ENCODE measurements around the gene AFAP1L1.

DNA sequence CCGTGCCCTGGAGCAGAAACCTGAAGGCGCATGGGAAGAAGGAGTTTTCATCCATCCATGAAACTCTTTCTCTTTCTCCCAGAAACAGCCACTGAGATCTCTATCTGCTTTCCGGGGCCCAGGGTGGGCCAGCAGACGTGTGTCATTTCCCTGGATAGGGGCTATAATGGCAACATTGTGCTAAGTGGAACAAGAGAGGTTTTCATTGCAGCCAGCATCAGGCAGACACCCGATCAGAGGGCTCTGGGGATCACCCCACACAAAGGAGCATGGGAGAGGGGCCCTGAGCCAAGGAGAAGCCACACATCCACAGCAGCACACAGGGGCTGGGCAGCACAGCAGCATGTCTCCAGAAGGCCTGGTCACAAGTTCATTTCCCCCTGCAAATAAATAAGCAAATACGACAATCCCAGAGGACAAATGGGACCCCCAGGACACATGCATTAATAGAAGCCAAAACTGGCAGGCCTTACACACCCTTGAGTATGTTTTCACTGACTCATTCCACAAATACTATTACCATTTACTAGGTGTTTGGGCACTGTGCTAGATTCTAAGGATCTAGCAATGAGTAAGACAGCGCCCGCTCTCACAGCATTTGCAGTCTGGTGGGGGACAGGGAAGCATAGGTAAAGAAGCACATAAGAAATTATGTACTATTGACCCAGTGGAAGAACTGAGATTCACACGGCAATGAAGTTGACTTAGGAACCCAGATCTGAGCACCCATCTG, 4.3 kb upstream of the AFAP1L1 start:
- TF ChIP-seq, protein P1, sequence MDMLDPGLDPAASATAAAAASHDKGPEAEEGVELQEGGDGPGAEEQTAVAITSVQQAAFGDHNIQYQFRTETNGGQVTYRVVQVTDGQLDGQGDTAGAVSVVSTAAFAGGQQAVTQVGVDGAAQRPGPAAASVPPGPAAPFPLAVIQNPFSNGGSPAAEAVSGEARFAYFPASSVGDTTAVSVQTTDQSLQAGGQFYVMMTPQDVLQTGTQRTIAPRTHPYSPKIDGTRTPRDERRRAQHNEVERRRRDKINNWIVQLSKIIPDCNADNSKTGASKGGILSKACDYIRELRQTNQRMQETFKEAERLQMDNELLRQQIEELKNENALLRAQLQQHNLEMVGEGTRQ (IDR thresholded peaks at IDR 0.05; ENCODE audit: low read depth, low read length), result no peak
- TF ChIP-seq, protein P1 (CRISPR knock-in tag; IDR thresholded peaks at IDR 0.05; ENCODE audit: borderline replicate concordance), result no peak
- TF ChIP-seq HOXA7 (CRISPR knock-in tag; IDR thresholded peaks at IDR 0.05) (no peak), ZNF274 (CRISPR knock-in tag; IDR thresholded peaks at IDR 0.05) (no peak)

Measured in HepG2 (cell line).